HepG2 (cell line): ENCODE results near the gene FAM174C. TPM values are rescaled to one million over a fixed set of nuclear protein-coding genes. Genes with fewer than 3 reads are reported as not detected.
A peak's percentile ranks its signal among the peaks of the same experiment; 100 is the strongest.

Experiments
- ADNP ChIP-seq: sonication (generic); formaldehyde crosslinking; IDR thresholded peaks from 2 replicates; pipeline ENCODE4 v1.4.0; 2020; ENCODE audit warnings: missing genetic modification reagents
- BHLHE40 ChIP-seq: IDR thresholded peaks from 2 replicates; pipeline ENCODE4 v1.6.1; 2011; ENCODE audit warnings: low read length, improper control_type of control experiment
- CBX5 ChIP-seq: sonication (generic); formaldehyde crosslinking; IDR thresholded peaks from 2 replicates; pipeline ENCODE4 v1.4.0; 2020; ENCODE audit warnings: missing genetic modification reagents, borderline replicate concordance
- DBP ChIP-seq: sonication (generic); formaldehyde crosslinking; IDR thresholded peaks from 2 replicates; pipeline ENCODE4 v1.4.0; 2020; ENCODE audit warnings: missing genetic modification reagents; ENCODE audit errors: not compliant biosample characterization
- DMAP1 ChIP-seq: IDR thresholded peaks from 2 replicates; pipeline ENCODE4 v1.6.1; 2016
- EED ChIP-seq: sonication (generic); formaldehyde crosslinking; IDR thresholded peaks from 2 replicates; pipeline ENCODE4 v1.5.0; 2020; ENCODE audit warnings: mild to moderate bottlenecking, missing genetic modification reagents
- EP300 ChIP-seq, 3 experiments: sonication (generic) in 1 of 3; formaldehyde crosslinking in 1 of 3; IDR thresholded peaks; 2 replicates each; pipeline versions ENCODE4 v1.5.1 to v1.6.1; 2011 to 2020; ENCODE audit warnings: low read depth in 2 of 3, low read length in 2 of 3, borderline replicate concordance in 1 of 3, improper control_type of control experiment in 1 of 3, mild to moderate bottlenecking in 1 of 3, missing genetic modification reagents in 1 of 3, moderate library complexity in 1 of 3
- GZF1 ChIP-seq: sonication (generic); formaldehyde crosslinking; IDR thresholded peaks from 2 replicates; pipeline ENCODE4 v1.5.1; 2020; ENCODE audit warnings: mild to moderate bottlenecking, missing genetic modification reagents
- HBP1 ChIP-seq: IDR thresholded peaks from 2 replicates; pipeline ENCODE4 v1.6.1; 2016; ENCODE audit warnings: low read depth, control low read depth
- NONO ChIP-seq, 2 experiments: fragments of 450-650 bp in 1 of 2; sonication (generic) in 1 of 2; formaldehyde crosslinking in 1 of 2; IDR thresholded peaks in 1 of 2; conservative IDR thresholded peaks in 1 of 2; 2 replicates each; pipeline versions ENCODE4 v1.6.1 to v1.8.0; 2017 to 2022; ENCODE audit warnings: mild to moderate bottlenecking in 1 of 2, missing genetic modification reagents in 1 of 2, moderate library complexity in 1 of 2
- PAXIP1 ChIP-seq: sonication (generic); formaldehyde crosslinking; conservative IDR thresholded peaks from 2 replicates; pipeline ENCODE4 v1.4.0; 2020; ENCODE audit warnings: mild to moderate bottlenecking, missing genetic modification reagents, moderate library complexity
- ZBTB8A ChIP-seq: sonication (generic); formaldehyde crosslinking; IDR thresholded peaks from 2 replicates; pipeline ENCODE4 v1.4.0; 2020; ENCODE audit warnings: mild to moderate bottlenecking, low read depth, missing genetic modification reagents, borderline replicate concordance
- ZNF296 ChIP-seq: sonication (generic); formaldehyde crosslinking; conservative IDR thresholded peaks from 2 replicates; pipeline ENCODE4 v1.5.0; 2020; ENCODE audit warnings: mild to moderate bottlenecking, missing genetic modification reagents
- ZNF3 ChIP-seq: IDR thresholded peaks from 2 replicates; pipeline ENCODE4 v1.7.0; 2017; ENCODE audit warnings: inconsistent platforms
- ZNF33B ChIP-seq: sonication (generic); formaldehyde crosslinking; IDR thresholded peaks from 2 replicates; pipeline ENCODE4 v1.5.1; 2020; ENCODE audit warnings: mild to moderate bottlenecking, missing genetic modification reagents
- ZNF546 ChIP-seq: sonication (generic); formaldehyde crosslinking; conservative IDR thresholded peaks from 2 replicates; pipeline ENCODE4 v1.8.1; 2023; ENCODE audit warnings: mild to moderate bottlenecking, missing genetic modification reagents
- ZNF616 ChIP-seq: sonication (generic); formaldehyde crosslinking; IDR thresholded peaks from 2 replicates; pipeline ENCODE4 v1.5.0; 2020; ENCODE audit warnings: low read depth, mild to moderate bottlenecking, missing genetic modification reagents
- ZNF761 ChIP-seq: sonication (generic); formaldehyde crosslinking; conservative IDR thresholded peaks from 2 replicates; pipeline ENCODE4 v1.4.0; 2020; ENCODE audit warnings: mild to moderate bottlenecking, missing genetic modification reagents
- ZNF784 ChIP-seq: sonication (generic); formaldehyde crosslinking; IDR thresholded peaks from 2 replicates; pipeline ENCODE4 v1.5.1; 2020; ENCODE audit warnings: missing genetic modification reagents, mild to moderate bottlenecking, borderline replicate concordance
- polyA plus RNA-seq, 8 experiments: library from polyadenylated mRNA; depleted of rRNA in 3 of 8; stranded (reverse) in 7 of 8; unstranded in 1 of 8; fragments of >200 nt; fragmentation: Illumina TruSeq in 4 of 8; extraction: Trizol in 4 of 8; gene quantifications; 2 replicates each; pipeline versions ENCODE4 v1.2.1 to v1.2.3, GENCODE V29; 2011 to 2016; ENCODE audit warnings: low read depth in 4 of 8, missing spikeins in 1 of 8, mixed read lengths in 1 of 8; ENCODE audit not compliant: insufficient read depth in 1 of 8
- total RNA-seq, 5 experiments: library from RNA; depleted of rRNA; stranded (reverse); fragments of >200 nt; fragmentation: Illumina TruSeq; extraction: Trizol; gene quantifications; 2 replicates each; pipeline ENCODE4 v1.2.3, GENCODE V29; 2016; ENCODE audit warnings: low read depth in 1 of 5

The FAM174C gene
- total and polyA plus RNA-seq, 2 of the 13 experiments (the other 11 are each of a cell fraction or from before 2014, with no cell fraction given) = 19.5 to 31.3 TPM

- TF ChIP-seq EP300 (IDR thresholded peaks at IDR 0.05; ENCODE audit: low read depth in 2 of 2, low read length in 2 of 2) = 0 out of 4 replicates have a peak, but pooled peaks of 1 of the 2 experiments have one; percentile 16
- no peak for TF ChIP-seq EP300 (CRISPR knock-in tag; IDR thresholded peaks at IDR 0.05; ENCODE audit: borderline replicate concordance)
- TF ChIP-seq ZNF33B (CRISPR knock-in tag) = peak; percentile 70; the same call in 1 of the 2 replicates
- TF ChIP-seq DMAP1 (CRISPR knock-in tag) = peak; percentile 57
- TF ChIP-seq GZF1 (CRISPR knock-in tag) = no peak
- 0 out of 2 replicates have a peak, but pooled peaks have one; percentile 48 for TF ChIP-seq ZNF761
- peak; percentile 44; the same call in 1 of the 2 replicates for TF ChIP-seq PAXIP1
- TF ChIP-seq ZNF546 (CRISPR knock-in tag) = 0 out of 2 replicates have a peak, but pooled peaks have one; percentile 10
- TF ChIP-seq ZNF3 (CRISPR knock-in tag) = no peak
- TF ChIP-seq DBP = no peak
- peak; percentile 94 for TF ChIP-seq BHLHE40
- no peak for TF ChIP-seq ADNP (CRISPR knock-in tag)
- TF ChIP-seq ZBTB8A (CRISPR knock-in tag) = no peak
- peak; percentile 68; the same call in 1 of the 2 replicates for TF ChIP-seq ZNF784 (CRISPR knock-in tag)
- no peak for TF ChIP-seq ZNF296 (CRISPR knock-in tag)
- TF ChIP-seq HBP1 (CRISPR knock-in tag) = no peak
- TF ChIP-seq ZNF616 (CRISPR knock-in tag) = peak; percentile 58; the same call in 1 of the 2 replicates
- TF ChIP-seq EED (CRISPR knock-in tag) = no peak
- TF ChIP-seq NONO (IDR thresholded peaks at IDR 0.05) = no peak
- peak; percentile 64 for TF ChIP-seq NONO (CRISPR knock-in tag; conservative IDR thresholded peaks at IDR 0.05)
- no peak for TF ChIP-seq CBX5
Measured at GRCh38 chr19:1275260-1275975, at the start of gene FAM174C (continued).
